ENCODE measurements around the gene ANXA6.

The ANXA6 gene

GRCh38 chr5:151123897-151124751, 33.5 kb downstream of the ANXA6 start:
- Histone ChIP-seq H3K9ac (ENCODE audit: low read depth, low read length) (no peak overlapping the region), H3K9me3 (ENCODE audit: insufficient read depth, low read length, severe bottlenecking) (no peaks in the 10 kb centered on the region), H3K36me3 (ENCODE audit: insufficient read depth, low read length) (peaks cover 90% of the 10 kb centered on the region), H3K27me3 (ENCODE audit: insufficient read depth, low read length, poor library complexity) (no peaks in the 10 kb centered on the region), H3K79me2 (ENCODE audit: insufficient read depth, low read length) (no peaks in the 10 kb centered on the region), H3K4me2 (ENCODE audit: insufficient read depth, low read length) (no peak overlapping the region), H4K20me1 (ENCODE audit: insufficient read depth, low read length) (peaks cover 8% of the 10 kb centered on the region), H3K27ac (ENCODE audit: low read length) (peak overlapping the region; percentile 55), H3K4me1 (ENCODE audit: insufficient read depth, low read length) (peaks cover 35% of the 10 kb centered on the region), H3K4me3 (ENCODE audit: low read depth in 1 of 2, low read length in 2 of 2) (no peak overlapping the region), H2AFZ (ENCODE audit: low read depth, low read length) (no peak overlapping the region)
- ATAC-seq (ENCODE audit: insufficient read depth, low read depth) (peak; percentile 85), DNase-seq (peak; percentile 77)
- no peak for TF ChIP-seq EZH2 (IDR thresholded peaks at IDR 0.05; ENCODE audit: borderline replicate concordance, low read depth, low read length, severe bottlenecking)
- TF ChIP-seq, protein P1, sequence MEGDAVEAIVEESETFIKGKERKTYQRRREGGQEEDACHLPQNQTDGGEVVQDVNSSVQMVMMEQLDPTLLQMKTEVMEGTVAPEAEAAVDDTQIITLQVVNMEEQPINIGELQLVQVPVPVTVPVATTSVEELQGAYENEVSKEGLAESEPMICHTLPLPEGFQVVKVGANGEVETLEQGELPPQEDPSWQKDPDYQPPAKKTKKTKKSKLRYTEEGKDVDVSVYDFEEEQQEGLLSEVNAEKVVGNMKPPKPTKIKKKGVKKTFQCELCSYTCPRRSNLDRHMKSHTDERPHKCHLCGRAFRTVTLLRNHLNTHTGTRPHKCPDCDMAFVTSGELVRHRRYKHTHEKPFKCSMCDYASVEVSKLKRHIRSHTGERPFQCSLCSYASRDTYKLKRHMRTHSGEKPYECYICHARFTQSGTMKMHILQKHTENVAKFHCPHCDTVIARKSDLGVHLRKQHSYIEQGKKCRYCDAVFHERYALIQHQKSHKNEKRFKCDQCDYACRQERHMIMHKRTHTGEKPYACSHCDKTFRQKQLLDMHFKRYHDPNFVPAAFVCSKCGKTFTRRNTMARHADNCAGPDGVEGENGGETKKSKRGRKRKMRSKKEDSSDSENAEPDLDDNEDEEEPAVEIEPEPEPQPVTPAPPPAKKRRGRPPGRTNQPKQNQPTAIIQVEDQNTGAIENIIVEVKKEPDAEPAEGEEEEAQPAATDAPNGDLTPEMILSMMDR (IDR thresholded peaks at IDR 0.05; ENCODE audit: borderline replicate concordance, extremely low read depth, low read length, poor library complexity, severe bottlenecking): no peak

- DNase-seq (no peak), ATAC-seq (ENCODE audit: insufficient read depth, low read depth) (no peak)
- no peak overlapping the region for H3K4me3 ChIP-seq (ENCODE audit: low read depth in 1 of 2, low read length in 2 of 2)
- no peak overlapping the region for H3K4me2 ChIP-seq (ENCODE audit: insufficient read depth, low read length)
- no peak overlapping the region for H3K9ac ChIP-seq (ENCODE audit: low read depth, low read length)
- H3K36me3 ChIP-seq (ENCODE audit: insufficient read depth, low read length): peaks cover 83% of the 10 kb centered on the region
- H2AFZ ChIP-seq (ENCODE audit: low read depth, low read length): no peak overlapping the region
- peak overlapping the region; percentile 33 for H3K27ac ChIP-seq (ENCODE audit: low read length)
- H3K79me2 ChIP-seq (ENCODE audit: insufficient read depth, low read length): no peaks in the 10 kb centered on the region
- peaks cover 8% of the 10 kb centered on the region for H4K20me1 ChIP-seq (ENCODE audit: insufficient read depth, low read length)
- TF ChIP-seq, protein P1 (IDR thresholded peaks at IDR 0.05; ENCODE audit: borderline replicate concordance, extremely low read depth, low read length, poor library complexity, severe bottlenecking): no peak
- no peak for TF ChIP-seq EZH2 (IDR thresholded peaks at IDR 0.05; ENCODE audit: borderline replicate concordance, low read depth, low read length, severe bottlenecking)
- no peaks in the 10 kb centered on the region for H3K27me3 ChIP-seq (ENCODE audit: insufficient read depth, low read length, poor library complexity)
- no peaks in the 10 kb centered on the region for H3K9me3 ChIP-seq (ENCODE audit: insufficient read depth, low read length, severe bottlenecking)
- H3K4me1 ChIP-seq (ENCODE audit: insufficient read depth, low read length): peaks cover 35% of the 10 kb centered on the region
Observed at GRCh38 chr5:151122828-151123227, 34.8 kb downstream of the ANXA6 start.

- H4K20me1 ChIP-seq (ENCODE audit: insufficient read depth, low read length): peaks cover 8% of the 10 kb centered on the region
- no peaks in the 10 kb centered on the region for H3K79me2 ChIP-seq (ENCODE audit: insufficient read depth, low read length)
- TF ChIP-seq EZH2 (IDR thresholded peaks at IDR 0.05; ENCODE audit: borderline replicate concordance, low read depth, low read length, severe bottlenecking): no peak
- TF ChIP-seq, protein P1 (IDR thresholded peaks at IDR 0.05; ENCODE audit: borderline replicate concordance, extremely low read depth, low read length, poor library complexity, severe bottlenecking): no peak
- peaks cover 35% of the 10 kb centered on the region for H3K4me1 ChIP-seq (ENCODE audit: insufficient read depth, low read length)
- no peak overlapping the region for H3K4me3 ChIP-seq (ENCODE audit: low read depth in 1 of 2, low read length in 2 of 2)
- H3K9ac ChIP-seq (ENCODE audit: low read depth, low read length): no peak overlapping the region
- H3K9me3 ChIP-seq (ENCODE audit: insufficient read depth, low read length, severe bottlenecking): no peaks in the 10 kb centered on the region
- DNase-seq: no peak
- H3K27ac ChIP-seq (ENCODE audit: low read length): no peak overlapping the region
- ATAC-seq (ENCODE audit: insufficient read depth, low read depth): no peak
- no peak overlapping the region for H2AFZ ChIP-seq (ENCODE audit: low read depth, low read length)
- H3K4me2 ChIP-seq (ENCODE audit: insufficient read depth, low read length): no peak overlapping the region
- H3K27me3 ChIP-seq (ENCODE audit: insufficient read depth, low read length, poor library complexity): no peaks in the 10 kb centered on the region
- H3K36me3 ChIP-seq (ENCODE audit: insufficient read depth, low read length): peaks cover 84% of the 10 kb centered on the region
Observed at GRCh38 chr5:151121665-151122064, 35.9 kb downstream of the ANXA6 start.
